Stimulated activated CD4-positive, alpha-beta T cell treated with anti-CD3 and anti-CD28 coated beads, Interleukin-1b, Interleukin-23, amount 100 ng/mL, for 24 hours (primary cell): ENCODE measurements around the gene RGS6.
"Not testable (repeated sequence)": the region's sequence is repeated elsewhere in the genome, so short reads cannot be mapped to it uniquely, and the experiment has no call there.

Experiments used
- DNase-seq, 4 experiments: peaks; one replicate each; pipeline ENCODE4 v3.0.0-alpha.2; 2020; ENCODE audit warnings: low read depth in 4 of 4, low spot score in 1 of 4

RGS6 gene

DNA sequence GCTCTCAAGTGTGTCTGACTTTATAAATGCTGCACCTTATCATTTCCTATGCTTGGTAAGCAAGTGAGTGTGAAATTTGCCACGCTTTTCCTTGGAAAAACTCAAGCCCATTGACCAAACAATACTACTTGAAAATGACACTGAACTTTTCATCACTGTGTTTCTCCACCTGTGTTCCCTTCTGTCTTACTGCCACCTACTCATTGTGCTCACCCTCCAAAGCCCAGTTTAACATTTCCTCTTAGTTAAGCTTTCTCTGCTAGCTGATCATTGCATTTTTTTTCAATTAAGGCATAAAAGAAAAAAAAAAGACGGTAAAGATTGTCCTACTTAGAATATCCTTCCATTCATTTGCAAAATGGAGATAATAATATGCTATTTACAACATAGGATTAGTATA is 516.0 kb downstream of the RGS6 start:
- no peak for DNase-seq

GRCh38 chr14:72450473-72451044 is 518.3 kb downstream of the RGS6 start:
- DNase-seq: no peak

GRCh38 chr14:72451054-72451972 is 519.1 kb downstream of the RGS6 start:
- peak in 1 of 4 experiments; percentile 7 for DNase-seq

DNA sequence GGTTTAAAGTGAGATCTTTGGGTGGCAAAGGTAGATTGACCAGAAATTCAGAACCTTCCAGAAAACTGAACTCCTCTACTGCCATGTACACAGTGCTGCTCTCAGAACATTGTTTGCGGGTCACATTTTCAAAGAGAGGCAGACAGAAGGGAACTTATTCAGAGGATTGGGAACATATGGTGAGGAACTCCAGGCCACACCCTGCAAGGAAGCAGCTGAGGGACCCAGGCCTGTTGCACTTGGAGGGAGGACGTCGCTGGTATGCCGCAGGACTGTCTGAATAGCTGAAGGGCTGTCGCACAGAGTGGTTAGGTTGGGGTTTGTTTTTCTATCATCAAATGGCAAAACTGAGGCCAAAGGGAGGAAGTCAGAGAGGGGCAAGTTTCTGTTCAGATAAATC is 520.5 kb downstream of the RGS6 start:
- no peak for DNase-seq

GRCh38 chr14:72454388-72455160 is 522.3 kb downstream of the RGS6 start:
- no peak for DNase-seq

DNA sequence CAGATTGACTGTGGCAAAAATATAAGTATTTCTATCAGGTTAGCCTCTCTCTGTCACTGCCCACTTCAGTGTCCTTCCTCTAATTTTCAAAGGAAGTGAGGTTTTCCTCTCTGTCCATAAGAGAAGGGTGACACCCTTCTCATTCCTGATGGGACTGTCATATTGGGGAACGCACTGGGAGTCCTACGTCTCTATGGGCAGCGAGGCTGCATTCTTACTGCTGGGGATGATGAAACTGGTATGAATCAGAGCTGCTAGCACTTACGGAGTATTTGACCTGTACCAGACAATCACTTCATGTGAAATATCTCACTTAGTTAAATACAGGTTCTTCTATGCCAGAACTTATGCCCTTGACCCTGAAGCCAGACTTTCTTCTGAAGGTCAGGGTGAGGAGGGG is 525.4 kb downstream of the RGS6 start:
- no peak for DNase-seq

- DNase-seq: no peak
Observed at GRCh38 chr14:72462056-72462455, 529.8 kb downstream of the RGS6 start.

DNA sequence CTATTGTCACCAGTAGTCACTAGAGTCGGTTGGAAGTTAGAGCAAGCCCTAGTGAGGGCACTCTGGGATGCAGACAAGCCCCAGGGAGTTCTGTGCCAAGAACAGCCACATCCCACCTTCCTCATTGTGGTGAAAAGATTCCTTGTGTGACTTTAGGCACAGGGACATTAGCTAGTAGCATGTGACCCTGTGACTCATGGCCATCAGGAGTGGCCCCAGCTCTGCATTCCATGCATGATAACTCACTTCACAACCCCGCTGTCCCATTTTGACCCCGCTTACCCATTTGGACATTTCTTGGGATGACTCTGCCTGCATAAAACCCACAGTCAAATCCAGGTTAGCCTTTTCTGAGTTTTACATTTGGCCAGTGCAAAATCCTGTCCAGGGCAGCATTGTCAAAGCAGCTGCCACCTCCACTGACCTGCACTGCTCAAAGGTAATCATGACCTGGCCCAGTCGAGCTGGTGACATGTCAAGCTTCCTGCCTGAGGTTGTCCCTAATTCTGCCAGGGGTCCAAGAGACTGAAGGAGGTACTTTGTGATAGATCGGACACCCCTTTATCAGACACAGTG is 531.1 kb downstream of the RGS6 start:
- no peak for DNase-seq

- DNase-seq: no peak
Observed at GRCh38 chr14:72464226-72464625, 532.0 kb downstream of the RGS6 start.

DNA sequence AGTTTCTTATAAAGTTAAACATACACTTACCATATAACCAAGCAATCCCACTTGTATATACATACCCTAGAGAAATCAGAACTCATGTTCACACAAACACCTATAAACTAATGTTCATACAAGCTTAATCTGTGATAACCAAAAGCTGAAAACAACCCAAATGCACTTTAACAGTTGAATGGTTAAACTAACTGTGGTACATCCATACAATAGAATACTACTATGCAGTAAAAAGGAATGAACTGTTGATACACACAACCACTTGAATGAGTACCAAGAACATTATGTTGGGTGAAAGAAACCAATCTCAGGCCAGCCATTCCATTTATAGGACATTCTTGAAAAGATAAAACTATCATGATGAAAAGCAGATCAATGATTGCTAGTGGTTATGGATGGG is 534.1 kb downstream of the RGS6 start:
- DNase-seq: no peak

GRCh38 chr14:72471346-72471745 is 539.1 kb downstream of the RGS6 start:
- DNase-seq: no peak

- no peak for DNase-seq
Observed at GRCh38 chr14:72472845-72473244, 540.6 kb downstream of the RGS6 start.

- DNase-seq: peak; percentile 10 to 46 (median 20)
Observed at GRCh38 chr14:72476657-72477499, 544.6 kb downstream of the RGS6 start.

DNA sequence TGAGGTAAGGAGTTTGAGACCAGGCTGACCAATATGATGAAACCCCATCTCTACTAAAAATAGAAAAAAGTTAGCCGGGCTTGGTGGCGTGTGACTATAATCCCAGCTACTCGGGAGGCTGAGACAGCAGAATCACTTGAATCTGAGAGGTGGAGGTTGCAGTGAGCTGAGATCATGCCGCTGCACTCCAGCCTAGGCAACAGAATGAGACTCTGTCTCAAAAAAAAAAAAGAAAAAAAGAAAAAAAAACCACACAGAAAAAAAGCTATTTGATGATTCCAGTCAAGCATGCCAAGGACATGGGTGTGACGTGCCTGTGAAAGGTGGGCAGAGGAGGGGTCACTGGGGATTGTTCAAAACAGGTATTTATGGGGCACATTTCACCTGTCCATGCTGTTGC is 545.3 kb downstream of the RGS6 start:
- DNase-seq: not testable (repeated sequence)

GRCh38 chr14:72478471-72478893 is 546.3 kb downstream of the RGS6 start:
- DNase-seq: no peak

- DNase-seq: no peak
Observed at GRCh38 chr14:72479461-72479931, 547.3 kb downstream of the RGS6 start.

DNA sequence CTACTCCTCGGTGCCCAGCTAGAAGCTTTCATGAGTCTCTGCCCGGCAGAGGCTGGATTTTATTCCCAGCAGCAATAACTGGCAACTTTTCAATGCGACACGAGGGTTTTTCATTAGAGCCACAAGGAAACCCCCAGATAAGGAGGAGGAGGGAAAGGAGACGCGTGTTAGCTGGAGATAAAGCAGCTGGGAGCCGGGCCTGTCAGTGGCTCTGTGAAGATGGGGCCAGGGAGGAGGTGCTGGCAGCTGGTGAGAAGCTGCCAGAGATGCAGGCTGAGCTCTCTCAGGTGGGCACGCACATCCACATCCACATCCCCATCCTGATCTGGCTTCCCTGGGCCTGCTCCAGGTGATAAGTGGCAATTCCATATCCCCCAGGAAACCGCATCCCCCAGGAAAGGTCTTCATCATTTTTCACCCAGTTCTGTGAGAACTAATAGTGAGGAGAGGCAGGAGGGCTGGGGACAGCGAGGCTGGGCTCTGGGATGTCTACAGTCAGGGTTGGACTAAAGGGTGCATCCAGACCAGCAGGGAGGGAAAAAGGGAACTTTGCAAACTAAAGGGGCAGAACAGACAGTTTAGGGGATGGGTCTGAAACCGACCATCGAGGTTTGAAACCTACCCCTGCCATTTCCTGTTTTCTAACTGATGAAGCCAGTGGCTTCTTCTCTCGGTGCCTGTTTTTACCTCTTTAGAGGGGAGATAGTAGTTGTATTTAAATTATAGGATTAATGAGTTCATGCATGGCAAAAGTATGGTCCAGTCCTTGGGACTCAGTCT is 548.4 kb downstream of the RGS6 start:
- no peak for DNase-seq

- DNase-seq: no peak
Observed at GRCh38 chr14:72483311-72483710, 551.1 kb downstream of the RGS6 start.

DNA sequence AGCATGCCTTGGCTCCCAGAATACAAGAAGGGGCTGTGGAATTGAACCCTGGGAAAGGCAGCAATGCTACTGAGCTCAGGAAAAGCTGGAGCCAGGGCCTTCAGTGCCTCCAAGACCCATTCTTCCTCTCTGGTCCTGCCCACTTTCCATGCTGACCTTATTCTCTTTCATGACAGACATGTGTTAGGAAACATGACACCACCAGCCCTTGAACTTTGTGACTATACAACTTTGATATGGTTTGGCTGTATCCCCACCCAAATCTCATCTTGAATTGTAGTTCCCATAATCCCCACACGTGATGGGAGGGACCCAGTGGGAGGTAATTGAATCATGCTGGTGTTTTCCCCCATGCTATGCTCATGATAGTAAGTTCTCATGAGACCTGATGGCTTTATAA is 553.5 kb downstream of the RGS6 start:
- no peak for DNase-seq

- DNase-seq: no peak
Observed at GRCh38 chr14:72488514-72488913, 556.3 kb downstream of the RGS6 start.
